Measurements from ENCODE around the gene TMPRSS11A.

Gene TMPRSS11A

GRCh38 chr4:67935888-67936287 is 27.4 kb downstream of the TMPRSS11A start:
- TF ChIP-seq, protein P1, sequence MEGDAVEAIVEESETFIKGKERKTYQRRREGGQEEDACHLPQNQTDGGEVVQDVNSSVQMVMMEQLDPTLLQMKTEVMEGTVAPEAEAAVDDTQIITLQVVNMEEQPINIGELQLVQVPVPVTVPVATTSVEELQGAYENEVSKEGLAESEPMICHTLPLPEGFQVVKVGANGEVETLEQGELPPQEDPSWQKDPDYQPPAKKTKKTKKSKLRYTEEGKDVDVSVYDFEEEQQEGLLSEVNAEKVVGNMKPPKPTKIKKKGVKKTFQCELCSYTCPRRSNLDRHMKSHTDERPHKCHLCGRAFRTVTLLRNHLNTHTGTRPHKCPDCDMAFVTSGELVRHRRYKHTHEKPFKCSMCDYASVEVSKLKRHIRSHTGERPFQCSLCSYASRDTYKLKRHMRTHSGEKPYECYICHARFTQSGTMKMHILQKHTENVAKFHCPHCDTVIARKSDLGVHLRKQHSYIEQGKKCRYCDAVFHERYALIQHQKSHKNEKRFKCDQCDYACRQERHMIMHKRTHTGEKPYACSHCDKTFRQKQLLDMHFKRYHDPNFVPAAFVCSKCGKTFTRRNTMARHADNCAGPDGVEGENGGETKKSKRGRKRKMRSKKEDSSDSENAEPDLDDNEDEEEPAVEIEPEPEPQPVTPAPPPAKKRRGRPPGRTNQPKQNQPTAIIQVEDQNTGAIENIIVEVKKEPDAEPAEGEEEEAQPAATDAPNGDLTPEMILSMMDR (IDR thresholded peaks at IDR 0.05; ENCODE audit: insufficient read depth, low read length, missing control alignments), result no peak
- H3K4me3 ChIP-seq (ENCODE audit: low read depth, low read length), result no peak overlapping the region
- POLR2A ChIA-PET, result no interaction called here
- CTCF ChIA-PET, result no interaction called here
- no peak for DNase-seq (ENCODE audit: low read depth, low spot score)

- DNase-seq (ENCODE audit: low read depth, low spot score), result no peak
- no peak overlapping the region for H3K4me3 ChIP-seq (ENCODE audit: low read depth, low read length)
- TF ChIP-seq, protein P1 (IDR thresholded peaks at IDR 0.05; ENCODE audit: insufficient read depth, low read length, missing control alignments), result no peak
- CTCF ChIA-PET, result no interaction called here
- POLR2A ChIA-PET, result no interaction called here
These were observed 28.7 kb downstream of the TMPRSS11A start for GRCh38 chr4:67934628-67935027.

DNA sequence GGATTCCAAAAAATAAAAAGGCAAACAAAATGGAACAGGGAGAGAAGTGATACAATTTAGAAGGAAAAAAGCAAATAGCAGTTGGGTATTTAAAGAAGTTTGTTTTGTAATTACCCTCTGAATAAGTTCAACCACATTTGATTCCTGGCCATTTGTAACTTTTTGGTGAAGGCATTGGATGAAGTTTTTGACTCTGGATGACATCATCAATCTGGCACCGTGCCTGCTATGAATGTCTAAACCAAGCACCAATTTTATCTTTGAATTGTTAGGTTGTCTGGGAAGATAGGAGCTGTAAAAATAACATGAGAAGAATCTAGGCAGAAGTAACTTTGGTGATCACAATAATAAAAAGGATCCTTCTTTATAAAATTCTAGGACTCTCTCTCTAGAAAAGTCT is 29.5 kb downstream of the TMPRSS11A start:
- H3K4me3 ChIP-seq (ENCODE audit: low read depth, low read length), result no peak overlapping the region
- CTCF ChIA-PET, result no interaction called here
- POLR2A ChIA-PET, result no interaction called here
- DNase-seq (ENCODE audit: low read depth, low spot score), result no peak
- TF ChIP-seq, protein P1 (IDR thresholded peaks at IDR 0.05; ENCODE audit: insufficient read depth, low read length, missing control alignments), result no peak

- no peak for DNase-seq (ENCODE audit: low read depth, low spot score)
- H3K4me3 ChIP-seq (ENCODE audit: low read depth, low read length), result no peak overlapping the region
- TF ChIP-seq, protein P1 (IDR thresholded peaks at IDR 0.05; ENCODE audit: insufficient read depth, low read length, missing control alignments), result no peak
- ChIA-PET POLR2A (no interaction called here), CTCF (no interaction called here)
These were observed 30.3 kb downstream of the TMPRSS11A start for GRCh38 chr4:67933038-67933437.

DNA sequence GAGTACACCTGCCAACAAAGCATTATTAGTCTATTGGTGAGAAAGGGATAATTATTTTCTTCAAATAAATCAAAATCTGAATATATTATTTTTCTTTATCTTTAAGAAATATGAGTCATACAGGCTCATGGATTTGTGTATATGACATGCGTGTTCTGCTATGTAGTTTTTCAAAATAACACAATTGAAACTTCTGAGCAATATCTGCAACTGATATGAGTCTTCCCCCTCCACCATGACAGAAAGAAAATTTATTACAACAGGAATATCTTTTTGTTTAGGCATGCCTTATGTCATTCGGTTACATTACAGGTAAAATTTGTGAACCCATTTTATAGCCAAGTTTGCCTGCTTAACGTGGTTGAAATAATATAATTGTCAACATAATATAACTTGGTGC is 32.0 kb downstream of the TMPRSS11A start:
- ChIA-PET CTCF (no interaction called here), POLR2A (no interaction called here)

DNA sequence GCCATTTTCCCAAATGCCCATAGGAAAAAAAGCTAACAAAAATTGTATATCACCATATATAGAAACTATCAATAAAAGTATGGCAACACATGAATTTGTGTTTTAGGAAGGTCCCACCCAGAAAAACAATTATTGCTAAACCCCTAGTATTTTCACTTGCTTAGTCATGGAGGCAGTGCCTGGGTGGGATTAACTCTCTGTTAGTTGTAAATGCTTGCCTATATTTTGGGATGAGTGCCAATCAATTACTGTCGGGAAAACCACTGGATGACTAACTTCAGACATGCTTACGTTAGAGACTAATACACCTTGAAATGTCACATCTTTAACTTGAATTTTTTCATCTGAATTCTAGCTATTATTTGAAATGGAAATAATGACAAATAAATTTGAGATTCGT is 33.9 kb downstream of the TMPRSS11A start:
- POLR2A ChIA-PET, result no interaction called here
- TF ChIP-seq, protein P1 (IDR thresholded peaks at IDR 0.05; ENCODE audit: insufficient read depth, low read length, missing control alignments), result no peak
- CTCF ChIA-PET, result interaction anchor here (1.7 kb wide), 1 partner anchor 11 kb away, joined by 4 read pairs; no protein-coding TSS in a partner anchor
- DNase-seq (ENCODE audit: low read depth, low spot score), result no peak
- no peak overlapping the region for H3K4me3 ChIP-seq (ENCODE audit: low read depth, low read length)

More for the DNA sequence above, 32.0 kb downstream of the TMPRSS11A start:
- H3K4me3 ChIP-seq (ENCODE audit: low read depth, low read length), result no peak overlapping the region
- TF ChIP-seq, protein P1 (IDR thresholded peaks at IDR 0.05; ENCODE audit: insufficient read depth, low read length, missing control alignments), result no peak
- no peak for DNase-seq (ENCODE audit: low read depth, low spot score)

Data from AG04449 (cell line).